Left lung (tissue), 10 donors: Measurements from ENCODE around the gene NOXA1. TPM values are rescaled to one million over a fixed set of nuclear protein-coding genes. Genes with fewer than 3 reads are reported as not detected.

Experiments
- ATAC-seq: fragments of 200-7000 bp; cut with Tn5 transposase; one replicate; pipeline ENCODE4 v1.9.1; 2020; ENCODE audit warnings: moderate library complexity
- DNase-seq, 4 donors: peaks; one replicate each; pipeline ENCODE4 v3.0.0-alpha.2; 2013 to 2020
- H3K27ac ChIP-seq, 2 donors: fragments of 200-600 bp; sonication (generic) in 1 of 2; one replicate each; pipeline versions ENCODE4 v1.5.0 to v1.8.0; 2020 to 2021
- H3K27me3 ChIP-seq, 2 donors: fragments of 200-600 bp; sonication (generic) in 1 of 2; one replicate each; pipeline versions ENCODE4 v1.5.0 to v1.8.0; 2020 to 2021
- H3K36me3 ChIP-seq, 2 donors: fragments of 200-600 bp; sonication (generic) in 1 of 2; one replicate each; pipeline versions ENCODE4 v1.5.0 to v1.8.0; 2020 to 2021
- H3K4me1 ChIP-seq, 2 donors: fragments of 200-600 bp; one replicate each; pipeline ENCODE4 v1.8.0; 2021
- H3K4me3 ChIP-seq, 2 donors: fragments of 200-600 bp; sonication (generic) in 1 of 2; one replicate each; pipeline versions ENCODE4 v1.5.0 to v1.8.0; 2020 to 2021; ENCODE audit warnings: mild to moderate bottlenecking in 1 of 2
- H3K9me3 ChIP-seq, 2 donors: fragments of 200-600 bp; sonication (generic) in 1 of 2; one replicate each; pipeline versions ENCODE4 v1.5.0 to v1.8.0; 2020 to 2021
- intact Hi-C, 2 donors: fragments of 100-400 bp; cut with DNase I; formaldehyde crosslinking; loops; one replicate each; pipeline versions ENCODE4 v1.11.2 to v1.14.2; 2022
- polyA plus RNA-seq, 6 donors: library from polyadenylated mRNA; unstranded; fragments of 120-200 nt; gene quantifications; one replicate each; pipeline ENCODE4 v1.2.1, GENCODE V29; 2013; ENCODE audit not compliant: insufficient read length in 6 of 6
- total RNA-seq, 2 donors: library from RNA; stranded (reverse); fragmentation: NEBNext Ultra II Directional; extraction: Animal tissue kit (Norgen Biotek cat#: 25700); gene quantifications; one replicate each; pipeline ENCODE4 v1.2.1, GENCODE V29; 2021
- TF ChIP-seq, protein P1 (sequence below), 2 donors: fragments of 200-600 bp; sonication (generic) in 1 of 2; IDR thresholded peaks; one replicate each; pipeline versions ENCODE4 v1.5.0 to v1.8.0; 2021; ENCODE audit warnings: antibody characterized with exemption in 2 of 2
- donor health status: DM: no; HTN: yes; CAD: no.
- donor health status: DM: no; HTN: no; CAD: no.

NOXA1 gene
- total and polyA plus RNA-seq, 8 donors: 4.5 to 8.7 (median 6.9) TPM

DNA sequence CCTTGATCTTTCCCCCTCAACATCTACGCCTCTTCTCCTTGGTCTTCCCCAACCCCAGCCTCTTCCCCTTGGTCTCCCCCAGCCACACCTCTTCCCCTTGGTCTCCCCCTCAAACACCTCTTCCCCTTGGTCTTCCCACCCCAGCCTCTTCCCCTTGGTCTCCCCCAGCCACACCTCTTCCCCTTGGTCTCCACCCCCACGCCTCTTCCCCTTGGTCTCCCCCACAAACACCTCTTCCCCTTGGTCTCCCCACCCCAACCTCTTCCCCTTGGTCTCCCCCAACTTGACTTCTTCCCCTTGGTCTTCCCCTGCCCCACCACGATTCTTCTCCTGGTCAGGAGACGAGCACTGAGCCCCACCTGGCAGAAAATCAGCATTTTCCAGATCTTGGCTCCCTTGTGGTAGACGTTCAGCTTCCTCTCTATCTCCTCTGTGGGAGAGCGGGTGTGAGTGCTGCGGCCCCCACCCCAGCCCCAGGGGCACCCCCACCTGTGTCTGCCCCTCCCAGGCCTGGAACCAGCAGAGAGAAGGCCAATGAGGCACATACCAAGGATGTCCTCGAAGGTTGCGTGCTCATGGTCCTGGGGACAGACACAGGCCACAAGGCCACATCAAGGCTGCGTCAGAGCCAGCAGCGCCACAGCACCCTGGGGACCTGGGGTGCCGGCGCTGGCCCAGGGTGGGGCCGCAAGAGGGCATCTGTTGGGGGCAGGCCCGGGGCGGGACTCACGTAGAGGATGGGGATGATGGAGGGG, 29.0 kb downstream of the NOXA1 start:
- H3K4me3 ChIP-seq: no peak overlapping the region
- TF ChIP-seq, protein P1, sequence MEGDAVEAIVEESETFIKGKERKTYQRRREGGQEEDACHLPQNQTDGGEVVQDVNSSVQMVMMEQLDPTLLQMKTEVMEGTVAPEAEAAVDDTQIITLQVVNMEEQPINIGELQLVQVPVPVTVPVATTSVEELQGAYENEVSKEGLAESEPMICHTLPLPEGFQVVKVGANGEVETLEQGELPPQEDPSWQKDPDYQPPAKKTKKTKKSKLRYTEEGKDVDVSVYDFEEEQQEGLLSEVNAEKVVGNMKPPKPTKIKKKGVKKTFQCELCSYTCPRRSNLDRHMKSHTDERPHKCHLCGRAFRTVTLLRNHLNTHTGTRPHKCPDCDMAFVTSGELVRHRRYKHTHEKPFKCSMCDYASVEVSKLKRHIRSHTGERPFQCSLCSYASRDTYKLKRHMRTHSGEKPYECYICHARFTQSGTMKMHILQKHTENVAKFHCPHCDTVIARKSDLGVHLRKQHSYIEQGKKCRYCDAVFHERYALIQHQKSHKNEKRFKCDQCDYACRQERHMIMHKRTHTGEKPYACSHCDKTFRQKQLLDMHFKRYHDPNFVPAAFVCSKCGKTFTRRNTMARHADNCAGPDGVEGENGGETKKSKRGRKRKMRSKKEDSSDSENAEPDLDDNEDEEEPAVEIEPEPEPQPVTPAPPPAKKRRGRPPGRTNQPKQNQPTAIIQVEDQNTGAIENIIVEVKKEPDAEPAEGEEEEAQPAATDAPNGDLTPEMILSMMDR (IDR thresholded peaks at IDR 0.05): no peak
- intact Hi-C loops: no loop called here
- H3K27me3 ChIP-seq: no peaks in the 10 kb centered on the region
- H3K4me1 ChIP-seq: peaks cover 0 to 25% of the 10 kb centered on the region in 2 donors
- no peaks in the 10 kb centered on the region for H3K9me3 ChIP-seq
- H3K36me3 ChIP-seq: peaks cover 0 to 30% of the 10 kb centered on the region in 2 donors
- DNase-seq: peak in 2 of 4 donors; percentile 35 to 78
- ATAC-seq: no peak
- no peak overlapping the region for H3K27ac ChIP-seq

DNA sequence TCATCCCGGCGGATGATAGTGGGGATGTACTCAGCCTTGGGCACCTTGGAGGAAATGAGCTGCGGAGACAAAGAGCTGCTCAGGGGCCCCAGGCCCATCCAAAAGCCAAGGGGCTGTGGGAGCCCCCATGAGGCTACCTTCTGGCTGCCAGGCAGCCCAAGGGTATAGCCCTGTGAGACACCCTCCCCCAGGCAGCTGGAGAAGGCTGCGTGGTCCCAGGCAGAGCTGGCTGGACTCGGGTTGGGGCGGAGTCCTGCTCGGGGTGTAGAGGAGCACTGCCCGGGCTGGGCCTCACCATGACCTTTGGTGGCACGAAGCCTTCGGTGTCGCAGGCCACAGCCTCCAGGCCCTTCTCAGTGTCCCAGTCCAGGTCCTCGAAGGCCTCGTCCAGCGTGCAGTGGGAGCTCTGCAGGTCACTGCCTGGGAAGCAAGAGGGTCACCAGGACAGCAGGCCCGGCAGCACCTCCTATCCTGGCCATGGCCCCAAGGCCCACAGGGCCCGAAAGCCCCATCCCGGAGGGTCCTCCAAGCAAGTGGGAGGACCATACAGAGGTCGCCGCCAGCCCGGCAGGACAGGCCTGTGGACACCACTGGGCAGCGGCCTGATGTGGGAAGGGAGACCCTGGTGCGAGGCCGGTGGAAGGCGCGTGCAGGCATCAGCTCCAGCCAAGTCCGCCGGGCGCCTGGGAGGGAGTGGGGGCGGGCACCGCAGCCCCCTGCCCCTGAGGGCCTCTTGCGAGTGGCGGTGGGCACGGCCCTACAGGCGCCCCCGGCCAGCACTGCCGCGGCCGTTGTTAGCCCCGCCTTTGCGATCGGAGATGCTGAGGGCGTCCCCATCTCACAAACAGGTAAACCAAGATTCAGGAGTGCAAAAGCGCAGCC, 29.8 kb downstream of the NOXA1 start:
- H3K36me3 ChIP-seq: peaks cover 0 to 30% of the 10 kb centered on the region in 2 donors
- peaks cover 2 to 33% of the 10 kb centered on the region in 2 donors for H3K4me1 ChIP-seq
- no peak for ATAC-seq
- intact Hi-C loops: no loop called here
- H3K27ac ChIP-seq: no peak overlapping the region
- TF ChIP-seq, protein P1 (IDR thresholded peaks at IDR 0.05): no peak
- peak overlapping the region; percentile 22 to 50 for H3K4me3 ChIP-seq
- peaks cover 0 to under 1% of the 10 kb centered on the region in 2 donors for H3K27me3 ChIP-seq
- peak in 2 of 4 donors; percentile 41 to 86 for DNase-seq
- no peaks in the 10 kb centered on the region for H3K9me3 ChIP-seq

DNA sequence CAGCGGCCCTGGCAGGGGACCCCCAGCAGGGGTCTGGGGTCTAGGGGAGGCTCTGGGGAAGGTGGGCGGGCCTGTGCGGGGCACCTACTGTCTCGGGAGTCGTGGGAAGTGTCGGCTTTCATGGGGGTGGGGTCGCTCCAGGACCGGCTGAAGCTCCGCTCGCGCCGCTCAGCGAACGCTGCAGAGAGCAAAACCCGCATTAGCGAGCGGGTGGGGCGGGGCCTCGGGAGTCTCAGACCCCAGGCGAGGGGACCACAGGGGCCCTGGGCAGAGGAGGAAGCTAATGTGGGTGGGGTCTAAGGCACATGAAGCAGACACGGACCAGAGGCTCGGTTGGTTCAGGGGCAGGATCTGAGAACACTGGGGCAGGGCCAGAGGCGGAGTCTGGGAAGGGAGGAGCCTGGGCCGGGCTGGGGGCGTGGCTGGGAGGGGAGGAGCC, 30.5 kb downstream of the NOXA1 start:
- H3K27me3 ChIP-seq: peaks cover 0 to 7% of the 10 kb centered on the region in 2 donors
- ATAC-seq (peak; percentile 84), DNase-seq (peak; percentile 27 to 91 (median 82))
- no peaks in the 10 kb centered on the region for H3K9me3 ChIP-seq
- H3K4me3 ChIP-seq: peak overlapping the region; percentile 22 to 50
- H3K36me3 ChIP-seq: peaks cover 0 to 30% of the 10 kb centered on the region in 2 donors
- intact Hi-C loops: no loop called here
- H3K27ac ChIP-seq: no peak overlapping the region
- H3K4me1 ChIP-seq: peaks cover 8 to 40% of the 10 kb centered on the region in 2 donors
- TF ChIP-seq, protein P1 (IDR thresholded peaks at IDR 0.05): no peak

DNA sequence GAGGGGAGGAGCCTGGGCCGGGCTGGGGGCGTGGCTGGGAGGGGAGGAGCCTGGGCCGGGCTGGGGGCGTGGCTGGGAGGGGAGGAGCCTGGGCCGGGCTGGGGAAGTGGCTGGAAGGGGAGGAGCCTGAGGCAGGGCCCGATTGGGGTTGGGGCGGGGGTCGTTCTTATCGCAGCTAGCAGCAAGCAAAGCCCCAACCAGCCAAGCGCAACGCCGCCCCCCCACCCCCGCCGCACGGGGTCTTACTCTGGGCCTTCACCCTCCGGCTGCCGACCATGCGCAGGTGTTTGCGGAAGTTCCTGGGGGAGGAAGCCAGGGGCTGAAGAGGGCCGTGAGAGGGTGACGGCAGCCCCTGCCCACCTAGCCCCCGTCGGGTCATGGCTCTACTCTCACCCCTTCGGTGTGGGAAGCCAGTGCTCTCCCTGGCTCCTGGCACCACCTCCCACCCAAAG, 31.0 kb downstream of the NOXA1 start:
- Histone ChIP-seq H3K4me1 (peaks cover 8 to 42% of the 10 kb centered on the region in 2 donors), H3K27ac (peak overlapping the region; percentile 42 to 65), H3K9me3 (no peaks in the 10 kb centered on the region), H3K4me3 (peak overlapping the region; percentile 32 to 50), H3K36me3 (peaks cover 0 to 25% of the 10 kb centered on the region in 2 donors), H3K27me3 (peaks cover 0 to 9% of the 10 kb centered on the region in 2 donors)
- DNase-seq: peak; percentile 23 to 92 (median 64)
- peak; percentile 68 for ATAC-seq
- TF ChIP-seq, protein P1 (IDR thresholded peaks at IDR 0.05): no peak
- intact Hi-C loops: no loop called here
